Activated CD4-positive, alpha-beta memory T cell treated with anti-CD3 and anti-CD28 coated beads for 36 hours (primary cell): ENCODE measurements around the gene TNFAIP3. TPM values are rescaled to one million over a fixed set of nuclear protein-coding genes. Genes with fewer than 3 reads are reported as not detected.
A peak's percentile ranks its signal among the peaks of the same experiment; 100 is the strongest.
"Not testable (repeated sequence)": the region's sequence is repeated elsewhere in the genome, so short reads cannot be mapped to it uniquely, and the experiment has no call there.

Source experiments
- CTCF ChIA-PET: fragments of 350-600 bp; sonication (Branson Sonifier 250); formaldehyde crosslinking; loops from one replicate; lab custom pipeline; 2021; ENCODE audit warnings: antibody characterized with exemption, inconsistent platforms; lab: Charles Lee
- POLR2A ChIA-PET: fragments of 350-600 bp; sonication (Branson Sonifier 250); formaldehyde crosslinking; loops from one replicate; lab custom pipeline; 2021; ENCODE audit warnings: antibody characterized with exemption; lab: Charles Lee
- DNase-seq: peaks from one replicate; pipeline ENCODE4 v3.0.0-alpha.2; 2020
- H3K27ac Mint-ChIP-seq: one replicate; pipeline ENCODE4 v1.8.0; 2021; ENCODE audit warnings: mixed read lengths
- H3K27me3 Mint-ChIP-seq: one replicate; pipeline ENCODE4 v1.8.0; 2021; ENCODE audit warnings: mixed read lengths
- H3K36me3 Mint-ChIP-seq: one replicate; pipeline ENCODE4 v1.8.0; 2021; ENCODE audit warnings: mixed read lengths
- H3K4me1 Mint-ChIP-seq: one replicate; pipeline ENCODE4 v1.8.0; 2021; ENCODE audit warnings: low read depth, mixed read lengths
- H3K4me3 Mint-ChIP-seq: one replicate; pipeline ENCODE4 v1.8.0; 2021; ENCODE audit warnings: mild to moderate bottlenecking, mixed read lengths
- H3K9me3 Mint-ChIP-seq: one replicate; pipeline ENCODE4 v1.8.0; 2021; ENCODE audit warnings: mixed read lengths
- intact Hi-C: fragments of 100-400 bp; cut with micrococcal nuclease; formaldehyde crosslinking; loops from one replicate; pipeline ENCODE4 v1.15.1; 2023
- total RNA-seq, 2 experiments: library from RNA; stranded (reverse); gene quantifications; one replicate each; pipeline ENCODE4 v1.2.3, GENCODE V29; 2021

TNFAIP3 gene
- total RNA-seq, 2 experiments from 2014 or later = 259 to 267 TPM

- peak overlapping the region; percentile 99 for H3K27ac Mint-ChIP-seq
Measured at GRCh38 chr6:137827977-137828810, 38.9 kb upstream of the TNFAIP3 start.

GRCh38 chr6:137829641-137830083, 37.4 kb upstream of the TNFAIP3 start:
- intact Hi-C loops = loop anchor here (2.0 kb wide), 2 partner anchors 37 to 75 kb away; no protein-coding TSS in a partner anchor
- peak overlapping the region; percentile 32 for H3K4me3 Mint-ChIP-seq

More at GRCh38 chr6:137827977-137828810, 38.9 kb upstream of the TNFAIP3 start:
- peak; percentile 79 for DNase-seq
- POLR2A ChIA-PET = interaction anchor here (0.8 to 4.0 kb wide), 11 partner anchors 8 to 171 kb away, joined by 3 to 30 read pairs (median 5); partner anchors contain the start of gene TNFAIP3
- Mint-ChIP-seq H3K4me1 (peaks cover 82% of the 10 kb centered on the region), H3K9me3 (no peaks in the 10 kb centered on the region), H3K4me3 (peak overlapping the region; percentile 48), H3K36me3 (no peaks in the 10 kb centered on the region), H3K27me3 (no peaks in the 10 kb centered on the region)
- intact Hi-C loops = loop anchor here (1.0 to 2.0 kb wide), 8 partner anchors 8 to 120 kb away; no protein-coding TSS in a partner anchor
- CTCF ChIA-PET = interaction anchor here (0.6 to 2.8 kb wide), 8 partner anchors 9 to 860 kb away, joined by 3 to 11 read pairs (median 3); no protein-coding TSS in a partner anchor

GRCh38 chr6:137830511-137830911, 36.5 kb upstream of the TNFAIP3 start:
- Mint-ChIP-seq H3K27ac (peak overlapping the region; percentile 94), H3K27me3 (no peaks in the 10 kb centered on the region), H3K36me3 (peaks cover 1% of the 10 kb centered on the region), H3K4me3 (peak overlapping the region; percentile 53), H3K9me3 (peaks cover 5% of the 10 kb centered on the region), H3K4me1 (peaks cover 59% of the 10 kb centered on the region)
- peak; percentile 70 for DNase-seq
- POLR2A ChIA-PET = interaction anchor here (0.8 to 4.0 kb wide), 3 partner anchors 19 to 45 kb away, joined by 3 to 30 read pairs (median 3); partner anchors contain the start of gene TNFAIP3
- CTCF ChIA-PET = interaction anchor here (1.0 to 2.8 kb wide), 4 partner anchors 19 to 41 kb away, joined by 4 to 11 read pairs (median 4); partner anchors contain the start of gene TNFAIP3
- intact Hi-C loops = loop anchor here (2.0 kb wide), 1 partner anchor 74 kb away; no protein-coding TSS in a partner anchor

More at GRCh38 chr6:137829641-137830083, 37.4 kb upstream of the TNFAIP3 start:
- Mint-ChIP-seq H3K27me3 (no peaks in the 10 kb centered on the region), H3K4me1 (peaks cover 67% of the 10 kb centered on the region), H3K9me3 (peaks cover 5% of the 10 kb centered on the region), H3K36me3 (peaks cover 1% of the 10 kb centered on the region), H3K27ac (peak overlapping the region; percentile 99)
- no peak for DNase-seq
- CTCF ChIA-PET = interaction anchor here (0.6 to 2.8 kb wide), 5 partner anchors 30 to 125 kb away, joined by 3 to 11 read pairs (median 4); no protein-coding TSS in a partner anchor
- POLR2A ChIA-PET = interaction anchor here (1.2 to 4.0 kb wide), 2 partner anchors 38 to 114 kb away, joined by 4 to 30 read pairs; partner anchors contain the start of gene TNFAIP3

GRCh38 chr6:137832110-137832509, 34.9 kb upstream of the TNFAIP3 start:
- H3K4me1 Mint-ChIP-seq = peaks cover 51% of the 10 kb centered on the region
- peaks cover 5% of the 10 kb centered on the region for H3K9me3 Mint-ChIP-seq
- no peak overlapping the region for H3K4me3 Mint-ChIP-seq
- ChIA-PET POLR2A (no interaction called here), CTCF (interaction anchor here (1.0 to 1.6 kb wide), 5 partner anchors 9 to 35 kb away, joined by 3 to 4 read pairs (median 4); partner anchors contain the start of gene TNFAIP3)
- intact Hi-C loops = no loop called here
- H3K27me3 Mint-ChIP-seq = no peaks in the 10 kb centered on the region
- H3K36me3 Mint-ChIP-seq = peaks cover 1% of the 10 kb centered on the region
- DNase-seq = no peak
- no peak overlapping the region for H3K27ac Mint-ChIP-seq

- intact Hi-C loops = no loop called here
- Mint-ChIP-seq H3K27me3 (no peaks in the 10 kb centered on the region), H3K27ac (no peak overlapping the region), H3K36me3 (peaks cover 14% of the 10 kb centered on the region), H3K9me3 (peaks cover 21% of the 10 kb centered on the region), H3K4me1 (peaks cover 37% of the 10 kb centered on the region), H3K4me3 (no peak overlapping the region)
- CTCF ChIA-PET = no interaction called here
- DNase-seq = no peak
- POLR2A ChIA-PET = no interaction called here
Measured at GRCh38 chr6:137834508-137834907, 32.6 kb upstream of the TNFAIP3 start.

GRCh38 chr6:137836788-137837187, 30.3 kb upstream of the TNFAIP3 start:
- intact Hi-C loops = no loop called here
- no peak overlapping the region for H3K4me3 Mint-ChIP-seq
- H3K36me3 Mint-ChIP-seq = peaks cover 20% of the 10 kb centered on the region
- no peak for DNase-seq
- no peaks in the 10 kb centered on the region for H3K27me3 Mint-ChIP-seq
- CTCF ChIA-PET = interaction anchor here (1.0 to 1.3 kb wide), 2 partner anchors 8 to 12 kb away, joined by 3 to 4 read pairs; no protein-coding TSS in a partner anchor
- no peak overlapping the region for H3K27ac Mint-ChIP-seq
- peaks cover 19% of the 10 kb centered on the region for H3K4me1 Mint-ChIP-seq
- H3K9me3 Mint-ChIP-seq = peaks cover 40% of the 10 kb centered on the region
- POLR2A ChIA-PET = no interaction called here

- peak overlapping the region; percentile 6 for H3K27ac Mint-ChIP-seq
- H3K36me3 Mint-ChIP-seq = peaks cover 20% of the 10 kb centered on the region
- intact Hi-C loops = not testable (repeated sequence)
Measured at GRCh38 chr6:137838090-137838489, 29.0 kb upstream of the TNFAIP3 start.

GRCh38 chr6:137838597-137838996, 28.5 kb upstream of the TNFAIP3 start:
- intact Hi-C loops, H3K27me3 Mint-ChIP-seq, DNase-seq, POLR2A ChIA-PET, CTCF ChIA-PET, H3K27ac Mint-ChIP-seq, H3K4me3 Mint-ChIP-seq: not testable (repeated sequence)
- Mint-ChIP-seq H3K9me3 (peaks cover 38% of the 10 kb centered on the region), H3K4me1 (peaks cover 11% of the 10 kb centered on the region), H3K36me3 (peaks cover 20% of the 10 kb centered on the region)

More at GRCh38 chr6:137838090-137838489, 29.0 kb upstream of the TNFAIP3 start:
- peaks cover 11% of the 10 kb centered on the region for H3K4me1 Mint-ChIP-seq
- DNase-seq, H3K27me3 Mint-ChIP-seq, CTCF ChIA-PET, POLR2A ChIA-PET, H3K4me3 Mint-ChIP-seq: not testable (repeated sequence)
- H3K9me3 Mint-ChIP-seq = peaks cover 40% of the 10 kb centered on the region

- CTCF ChIA-PET = interaction anchor here (1.2 kb wide), 1 partner anchor 39 kb away, joined by 3 read pairs; no protein-coding TSS in a partner anchor
- Mint-ChIP-seq H3K9me3 (peaks cover 35% of the 10 kb centered on the region), H3K36me3 (peaks cover 18% of the 10 kb centered on the region), H3K4me3 (no peak overlapping the region), H3K27me3 (no peaks in the 10 kb centered on the region), H3K4me1 (peaks cover 11% of the 10 kb centered on the region), H3K27ac (no peak overlapping the region)
- POLR2A ChIA-PET = no interaction called here
- intact Hi-C loops = no loop called here
- no peak for DNase-seq
Measured at GRCh38 chr6:137839076-137839475, 28.0 kb upstream of the TNFAIP3 start.

GRCh38 chr6:137840252-137840651, 26.8 kb upstream of the TNFAIP3 start:
- Mint-ChIP-seq H3K9me3 (peaks cover 35% of the 10 kb centered on the region), H3K27ac (no peak overlapping the region), H3K27me3 (no peaks in the 10 kb centered on the region), H3K4me1 (peaks cover 11% of the 10 kb centered on the region), H3K4me3 (no peak overlapping the region), H3K36me3 (peaks cover 18% of the 10 kb centered on the region)
- DNase-seq = no peak
- intact Hi-C loops = no loop called here
- POLR2A ChIA-PET = no interaction called here
- CTCF ChIA-PET = interaction anchor here (1.0 to 1.7 kb wide), 3 partner anchors 12 to 41 kb away, joined by 3 to 4 read pairs (median 3); no protein-coding TSS in a partner anchor

- Mint-ChIP-seq H3K9me3 (peaks cover 31% of the 10 kb centered on the region), H3K4me1 (peaks cover 5% of the 10 kb centered on the region), H3K27ac (no peak overlapping the region), H3K36me3 (peaks cover 14% of the 10 kb centered on the region), H3K27me3 (no peaks in the 10 kb centered on the region), H3K4me3 (no peak overlapping the region)
- CTCF ChIA-PET = no interaction called here
- POLR2A ChIA-PET = no interaction called here
- no peak for DNase-seq
- intact Hi-C loops = no loop called here
Measured at GRCh38 chr6:137843211-137843610, 23.8 kb upstream of the TNFAIP3 start.
